Mucosa of descending colon (tissue), 3 donors: ENCODE data around the gene FOXK2. TPM values are rescaled to one million over a fixed set of nuclear protein-coding genes. Genes with fewer than 3 reads are reported as not detected.

Source experiments
- ATAC-seq: fragments of 200-7000 bp; cut with Tn5 transposase; one replicate; pipeline ENCODE4 v1.9.1; 2020; ENCODE audit warnings: mild to moderate bottlenecking, moderate library complexity
- DNase-seq, 3 donors: peaks; one replicate each; pipeline ENCODE4 v3.0.0-alpha.2; 2020
- H3K36me3 ChIP-seq: fragments of 200-600 bp; one replicate; pipeline ENCODE4 v1.8.0; 2021; ENCODE audit warnings: low read depth, mild to moderate bottlenecking
- H3K4me1 ChIP-seq: fragments of 200-600 bp; one replicate; pipeline ENCODE4 v1.8.0; 2021; ENCODE audit warnings: low read depth, mild to moderate bottlenecking
- H3K4me3 ChIP-seq: fragments of 200-600 bp; one replicate; pipeline ENCODE4 v1.8.0; 2021; ENCODE audit warnings: mild to moderate bottlenecking
- H3K9me3 ChIP-seq: fragments of 200-600 bp; one replicate; pipeline ENCODE4 v1.8.0; 2021; ENCODE audit warnings: mild to moderate bottlenecking
- intact Hi-C, 2 donors: fragments of 100-400 bp; cut with DNase I in 1 of 2; cut with micrococcal nuclease in 1 of 2; formaldehyde crosslinking; loops; one replicate each; pipeline versions ENCODE4 v1.11.0 to v1.11.1; 2022; cut with DNase I, micrococcal nuclease
- total RNA-seq, 3 donors: library from RNA; stranded (reverse); fragmentation: NEBNext Ultra II Directional in 2 of 3; extraction: Animal tissue kit (Norgen Biotek cat#: 25700) in 2 of 3; gene quantifications; one replicate each; pipeline versions ENCODE4 v1.2.1 to v1.2.4, GENCODE V29; 2021 to 2023
- TF ChIP-seq, protein P1 (sequence below): fragments of 200-600 bp; IDR thresholded peaks from one replicate; pipeline ENCODE4 v1.8.0; 2022; ENCODE audit warnings: antibody characterized with exemption, mild to moderate bottlenecking
- donor health status: DM: no; HTN: no; CAD: no; lungs with moderate emphysema.
- donor health status: DM: no; HTN: no; CAD: no.
- donor health status: DM: no; HTN: yes; CAD: no.

Gene FOXK2
- total RNA-seq, 3 donors from 2014 or later, result 39.7 to 62.3 (median 43.5) TPM

DNA sequence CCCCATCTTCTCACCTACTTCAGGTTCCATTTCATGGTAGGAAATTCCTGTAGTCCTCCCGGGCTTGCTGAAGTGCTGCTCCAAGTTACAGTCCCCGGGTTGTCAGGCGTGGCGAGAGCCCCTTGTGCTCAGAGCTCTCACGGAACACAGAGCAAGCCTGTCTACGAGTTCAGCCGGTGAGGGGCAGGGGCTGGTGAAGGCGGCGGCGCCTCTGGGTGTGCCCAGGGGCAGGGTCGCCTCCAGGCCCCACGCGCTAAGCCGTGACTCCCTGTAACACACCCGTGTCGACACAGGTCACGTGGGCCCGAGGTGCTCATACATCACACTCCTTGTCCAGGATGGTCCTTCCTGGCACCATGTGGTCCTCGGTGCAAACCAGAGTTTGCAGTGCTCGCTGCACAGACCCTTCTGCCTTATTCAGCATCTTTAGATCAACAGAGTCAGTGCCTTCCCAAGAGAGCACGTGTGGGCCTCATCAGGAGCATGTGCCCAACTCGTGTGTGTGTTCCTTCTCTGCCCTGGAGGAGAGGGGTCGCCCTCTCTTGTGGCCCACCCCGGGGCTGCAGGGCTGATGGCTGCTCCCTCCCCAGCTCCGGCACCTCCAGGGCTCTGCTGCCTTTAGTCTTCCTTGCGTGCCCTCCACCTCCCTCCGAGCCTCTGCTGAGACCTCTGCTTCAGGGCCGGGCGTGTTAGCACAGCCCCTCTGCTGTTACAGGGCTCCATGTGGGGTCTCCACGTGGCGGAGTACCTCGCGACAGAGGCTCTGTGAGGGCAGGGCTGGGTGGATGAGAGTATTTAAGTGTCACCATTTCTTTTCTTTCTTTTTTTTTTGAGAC, 77.5 kb downstream of the FOXK2 start:
- Histone ChIP-seq H3K36me3 (peaks cover 6% of the 10 kb centered on the region), H3K4me3 (no peak overlapping the region), H3K4me1 (peaks cover 42% of the 10 kb centered on the region), H3K9me3 (no peaks in the 10 kb centered on the region)
- intact Hi-C loops, result loop anchor here in 1 of 2 donors (10.0 kb wide), 1 partner anchor 48 kb away; the partner anchor contains the start of gene WDR45B
- DNase-seq (peak in 1 of 3 donors; percentile 29), ATAC-seq (no peak)
- TF ChIP-seq, protein P1, sequence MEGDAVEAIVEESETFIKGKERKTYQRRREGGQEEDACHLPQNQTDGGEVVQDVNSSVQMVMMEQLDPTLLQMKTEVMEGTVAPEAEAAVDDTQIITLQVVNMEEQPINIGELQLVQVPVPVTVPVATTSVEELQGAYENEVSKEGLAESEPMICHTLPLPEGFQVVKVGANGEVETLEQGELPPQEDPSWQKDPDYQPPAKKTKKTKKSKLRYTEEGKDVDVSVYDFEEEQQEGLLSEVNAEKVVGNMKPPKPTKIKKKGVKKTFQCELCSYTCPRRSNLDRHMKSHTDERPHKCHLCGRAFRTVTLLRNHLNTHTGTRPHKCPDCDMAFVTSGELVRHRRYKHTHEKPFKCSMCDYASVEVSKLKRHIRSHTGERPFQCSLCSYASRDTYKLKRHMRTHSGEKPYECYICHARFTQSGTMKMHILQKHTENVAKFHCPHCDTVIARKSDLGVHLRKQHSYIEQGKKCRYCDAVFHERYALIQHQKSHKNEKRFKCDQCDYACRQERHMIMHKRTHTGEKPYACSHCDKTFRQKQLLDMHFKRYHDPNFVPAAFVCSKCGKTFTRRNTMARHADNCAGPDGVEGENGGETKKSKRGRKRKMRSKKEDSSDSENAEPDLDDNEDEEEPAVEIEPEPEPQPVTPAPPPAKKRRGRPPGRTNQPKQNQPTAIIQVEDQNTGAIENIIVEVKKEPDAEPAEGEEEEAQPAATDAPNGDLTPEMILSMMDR, result no peak

DNA sequence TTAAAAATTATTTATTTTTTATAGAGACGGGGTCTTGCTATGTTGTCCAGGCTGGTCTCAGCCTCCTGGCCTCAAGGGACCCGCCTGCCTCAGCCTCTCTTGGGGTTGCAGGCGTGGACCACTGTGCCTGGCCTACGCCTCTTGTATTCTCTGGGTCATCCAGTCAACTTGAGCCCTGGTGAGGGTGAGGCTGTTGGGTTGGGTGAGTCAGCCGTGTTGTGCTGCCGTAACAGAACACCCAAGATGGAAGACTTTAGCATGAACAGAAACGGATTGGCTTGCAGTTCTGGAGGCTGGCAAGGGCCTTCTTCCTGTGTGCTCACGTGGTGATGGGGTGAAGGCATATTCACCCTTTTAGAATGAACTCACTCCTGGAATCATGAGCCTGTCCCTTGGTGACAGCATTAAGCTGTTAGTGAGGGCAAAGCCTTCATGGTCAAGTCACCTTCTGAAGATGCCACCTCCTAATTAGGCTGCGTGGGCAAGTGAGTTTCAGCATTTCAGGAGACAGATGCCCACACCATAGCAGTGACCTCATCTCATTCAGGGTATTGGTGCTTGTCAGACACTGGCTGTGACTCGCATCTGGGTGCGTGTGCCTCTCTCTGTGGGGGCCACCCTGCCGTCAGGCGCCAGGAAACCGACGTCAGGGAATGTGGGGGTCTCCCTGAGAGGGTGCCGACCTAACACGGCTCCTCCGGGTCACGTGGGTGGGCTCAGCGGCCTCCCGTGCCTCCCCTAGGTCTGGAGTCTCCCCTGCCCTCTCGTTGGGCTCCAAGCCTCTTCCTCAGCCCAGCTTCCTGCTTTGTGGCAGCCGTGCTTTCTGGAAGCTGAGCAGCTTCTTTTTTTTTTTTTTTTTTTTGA, 79.0 kb downstream of the FOXK2 start:
- peaks cover 37% of the 10 kb centered on the region for H3K4me1 ChIP-seq
- DNase-seq (no peak), ATAC-seq (no peak)
- TF ChIP-seq, protein P1, result no peak
- H3K4me3 ChIP-seq, result no peak overlapping the region
- no peaks in the 10 kb centered on the region for H3K9me3 ChIP-seq
- peaks cover 6% of the 10 kb centered on the region for H3K36me3 ChIP-seq
- intact Hi-C loops, result loop anchor here in 1 of 2 donors (10.0 kb wide), 1 partner anchor 46 kb away; the partner anchor contains the start of gene WDR45B

DNA sequence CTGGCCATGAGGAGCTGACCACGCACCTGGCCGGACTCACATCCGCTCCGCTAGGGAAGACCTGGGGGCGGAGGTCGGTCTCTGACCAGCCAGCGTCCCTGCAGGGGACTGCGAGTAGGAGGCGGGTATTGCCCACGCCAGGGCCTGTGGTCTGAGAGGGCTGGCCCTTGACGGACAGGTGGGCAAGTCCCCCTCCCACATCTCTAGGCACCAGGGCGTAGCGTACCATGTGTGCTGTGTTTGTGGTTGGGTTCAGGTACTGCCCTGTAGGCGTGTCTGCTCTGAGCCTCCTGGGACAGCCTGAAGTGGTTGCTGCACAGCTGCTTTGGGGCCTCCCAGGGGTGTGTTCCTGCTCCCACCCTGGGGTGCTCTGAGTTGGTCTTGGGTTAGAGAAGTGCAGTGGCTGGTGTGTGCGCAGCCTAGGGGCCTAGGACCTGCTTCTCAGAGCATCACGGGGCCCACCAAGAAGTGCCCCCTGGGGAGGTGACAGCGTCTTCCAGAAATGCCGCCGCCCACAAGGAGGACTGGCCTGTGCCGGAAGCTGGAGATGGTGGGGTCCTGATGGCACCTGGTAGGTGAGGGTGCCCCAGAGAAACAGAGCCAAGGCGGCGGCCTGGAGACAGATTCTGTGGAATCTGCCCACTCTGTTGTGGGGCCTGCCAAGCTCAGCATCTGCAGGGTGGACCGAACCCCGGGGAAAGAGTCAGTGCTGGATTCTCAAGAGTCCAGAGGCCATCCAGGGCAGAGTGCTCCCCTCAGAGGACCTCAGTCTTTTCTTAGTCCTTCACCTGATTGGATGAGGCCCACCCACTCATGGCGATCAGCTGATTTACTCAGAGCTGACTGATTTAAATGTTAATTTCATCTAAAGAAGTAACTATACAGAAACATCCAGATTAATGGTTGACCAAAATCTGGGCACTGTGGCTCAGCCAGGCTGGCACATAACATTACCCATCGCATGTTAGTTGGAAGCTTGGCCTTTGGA, 80.4 kb downstream of the FOXK2 start:
- intact Hi-C loops, result loop anchor here in 1 of 2 donors (10.0 kb wide), 1 partner anchor 45 kb away; the partner anchor contains the start of gene WDR45B
- peaks cover 6% of the 10 kb centered on the region for H3K36me3 ChIP-seq
- TF ChIP-seq, protein P1, result no peak

DNA sequence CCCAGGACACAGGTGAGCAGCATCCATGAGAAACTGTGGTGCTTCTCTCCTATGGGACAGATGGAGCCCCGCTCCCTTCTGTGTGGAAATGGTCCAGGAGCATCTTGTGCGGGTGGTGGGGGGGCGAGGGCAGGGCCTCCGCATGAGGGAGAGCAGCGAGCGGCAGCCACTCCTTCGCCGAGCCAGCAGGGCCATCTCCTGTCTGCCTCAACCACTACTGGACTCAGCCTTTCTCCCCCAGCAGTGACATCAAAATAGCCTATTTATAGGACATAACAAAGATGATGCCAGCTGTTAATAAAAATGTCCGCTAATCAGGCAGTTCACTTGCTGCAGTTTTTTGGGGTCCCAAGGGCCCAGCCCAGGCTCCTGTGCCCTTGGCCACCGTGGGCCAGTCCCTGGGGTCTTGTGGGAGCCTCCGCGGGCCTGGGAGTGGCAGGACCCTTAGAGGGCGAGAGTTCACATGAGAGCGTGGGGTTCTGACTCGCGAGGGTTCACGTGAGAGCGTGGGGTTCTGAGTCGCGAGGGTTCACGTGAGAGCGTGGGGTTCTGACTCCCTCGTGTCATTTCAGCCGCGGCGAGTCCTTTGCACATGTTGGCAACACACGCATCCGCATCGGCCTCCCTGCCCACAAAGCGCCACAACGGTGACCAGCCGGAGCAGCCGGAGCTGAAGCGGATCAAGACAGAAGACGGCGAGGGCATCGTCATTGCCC, 81.4 kb downstream of the FOXK2 start:
- DNase-seq, result no peak
- intact Hi-C loops, result no loop called here
- Histone ChIP-seq H3K36me3 (peaks cover 6% of the 10 kb centered on the region), H3K4me1 (peaks cover 19% of the 10 kb centered on the region), H3K4me3 (no peak overlapping the region), H3K9me3 (no peaks in the 10 kb centered on the region)
- ATAC-seq, result no peak
- TF ChIP-seq, protein P1, result no peak

More for the DNA sequence above, 80.4 kb downstream of the FOXK2 start:
- ATAC-seq (no peak), DNase-seq (no peak)
- H3K4me3 ChIP-seq, result no peak overlapping the region
- H3K4me1 ChIP-seq, result peaks cover 28% of the 10 kb centered on the region
- no peaks in the 10 kb centered on the region for H3K9me3 ChIP-seq
